GM12878 (cell line): Measurements from ENCODE around the gene MRPL34. TPM values are rescaled to one million over a fixed set of nuclear protein-coding genes. Genes with fewer than 3 reads are reported as not detected.

ENCODE experiments used
- BCL11A ChIP-seq: IDR thresholded peaks from 2 replicates; pipeline ENCODE4 v1.6.1; 2011; ENCODE audit warnings: low read depth, low read length
- BRCA1 ChIP-seq: IDR thresholded peaks from 2 replicates; pipeline ENCODE4 v1.6.1; 2011; ENCODE audit warnings: low read depth, low read length, improper control_type of control experiment
- CUX1 ChIP-seq: IDR thresholded peaks from 2 replicates; pipeline ENCODE4 v1.6.1; 2012; ENCODE audit warnings: improper control_type of control experiment, low read depth, low read length; ENCODE audit not compliant: insufficient replicate concordance
- ZNF207 ChIP-seq: fragments of 450-650 bp; IDR thresholded peaks from 2 replicates; pipeline ENCODE4 v1.6.1; 2014; ENCODE audit warnings: antibody characterized with exemption, mild to moderate bottlenecking, borderline replicate concordance
- ZNF274 ChIP-seq: IDR thresholded peaks from one replicate; pipeline ENCODE4 v1.8.0; 2011; ENCODE audit not compliant: insufficient read length, insufficient read depth
- polyA plus RNA-seq, 11 experiments: library from polyadenylated mRNA; depleted of rRNA in 4 of 11; unstranded in 6 of 11; stranded (reverse) in 5 of 11; fragments of >200 nt; fragmentation: Nextera tagmentation in 4 of 11; fragmentation: Illumina TruSeq in 1 of 11; extraction: Ambion mirVana in 4 of 11; extraction: Trizol in 1 of 11; gene quantifications; 1 replicate in 1 of 11; 2 replicates in 10 of 11; pipeline versions ENCODE4 v1.2.1 to v1.2.3, GENCODE V29; 2011 to 2016; ENCODE audit warnings: inconsistent platforms in 2 of 11, missing spikeins in 2 of 11, low read depth in 1 of 11
- total RNA-seq, 4 experiments: library from RNA; depleted of rRNA in 3 of 4; stranded (reverse); fragments of >200 nt in 3 of 4; fragmentation: Illumina TruSeq in 1 of 4; extraction: Trizol in 1 of 4; gene quantifications; 2 replicates each; pipeline versions ENCODE4 v1.2.1 to v1.2.3, GENCODE V29; 2013 to 2021
- TF ChIP-seq, protein P1 (sequence below): IDR thresholded peaks from 2 replicates; pipeline ENCODE4 v1.6.1; 2011; ENCODE audit warnings: borderline replicate concordance, low read depth, mild to moderate bottlenecking, moderate library complexity, low read length; ENCODE audit not compliant: insufficient read depth, poor library complexity, severe bottlenecking
- TF ChIP-seq, protein P2 (sequence below): IDR thresholded peaks from 2 replicates; pipeline ENCODE4 v1.6.1; 2012; ENCODE audit warnings: low read depth, low read length, improper control_type of control experiment
- TF ChIP-seq, protein P3 (sequence below): fragments of 450-650 bp; IDR thresholded peaks from 2 replicates; pipeline ENCODE4 v1.6.1; 2017; ENCODE audit warnings: mild to moderate bottlenecking, low read depth, inconsistent platforms; ENCODE audit not compliant: poor library complexity, severe bottlenecking

MRPL34 gene
- total and polyA plus RNA-seq, 10 of the 15 experiments (the other 5 are each of a cell fraction or from before 2014, with no cell fraction given), result 8.6 to 198 (median 78.6) TPM

- no peak for TF ChIP-seq CUX1
- TF ChIP-seq, protein P1, sequence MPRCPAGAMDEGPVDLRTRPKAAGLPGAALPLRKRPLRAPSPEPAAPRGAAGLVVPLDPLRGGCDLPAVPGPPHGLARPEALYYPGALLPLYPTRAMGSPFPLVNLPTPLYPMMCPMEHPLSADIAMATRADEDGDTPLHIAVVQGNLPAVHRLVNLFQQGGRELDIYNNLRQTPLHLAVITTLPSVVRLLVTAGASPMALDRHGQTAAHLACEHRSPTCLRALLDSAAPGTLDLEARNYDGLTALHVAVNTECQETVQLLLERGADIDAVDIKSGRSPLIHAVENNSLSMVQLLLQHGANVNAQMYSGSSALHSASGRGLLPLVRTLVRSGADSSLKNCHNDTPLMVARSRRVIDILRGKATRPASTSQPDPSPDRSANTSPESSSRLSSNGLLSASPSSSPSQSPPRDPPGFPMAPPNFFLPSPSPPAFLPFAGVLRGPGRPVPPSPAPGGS, result no peak
- TF ChIP-seq, protein P2, sequence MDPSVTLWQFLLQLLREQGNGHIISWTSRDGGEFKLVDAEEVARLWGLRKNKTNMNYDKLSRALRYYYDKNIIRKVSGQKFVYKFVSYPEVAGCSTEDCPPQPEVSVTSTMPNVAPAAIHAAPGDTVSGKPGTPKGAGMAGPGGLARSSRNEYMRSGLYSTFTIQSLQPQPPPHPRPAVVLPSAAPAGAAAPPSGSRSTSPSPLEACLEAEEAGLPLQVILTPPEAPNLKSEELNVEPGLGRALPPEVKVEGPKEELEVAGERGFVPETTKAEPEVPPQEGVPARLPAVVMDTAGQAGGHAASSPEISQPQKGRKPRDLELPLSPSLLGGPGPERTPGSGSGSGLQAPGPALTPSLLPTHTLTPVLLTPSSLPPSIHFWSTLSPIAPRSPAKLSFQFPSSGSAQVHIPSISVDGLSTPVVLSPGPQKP, result no peak
- TF ChIP-seq ZNF207, result no peak
- no peak for TF ChIP-seq ZNF274
- TF ChIP-seq BCL11A, result no peak
- no peak for TF ChIP-seq BRCA1
- TF ChIP-seq, protein P3, sequence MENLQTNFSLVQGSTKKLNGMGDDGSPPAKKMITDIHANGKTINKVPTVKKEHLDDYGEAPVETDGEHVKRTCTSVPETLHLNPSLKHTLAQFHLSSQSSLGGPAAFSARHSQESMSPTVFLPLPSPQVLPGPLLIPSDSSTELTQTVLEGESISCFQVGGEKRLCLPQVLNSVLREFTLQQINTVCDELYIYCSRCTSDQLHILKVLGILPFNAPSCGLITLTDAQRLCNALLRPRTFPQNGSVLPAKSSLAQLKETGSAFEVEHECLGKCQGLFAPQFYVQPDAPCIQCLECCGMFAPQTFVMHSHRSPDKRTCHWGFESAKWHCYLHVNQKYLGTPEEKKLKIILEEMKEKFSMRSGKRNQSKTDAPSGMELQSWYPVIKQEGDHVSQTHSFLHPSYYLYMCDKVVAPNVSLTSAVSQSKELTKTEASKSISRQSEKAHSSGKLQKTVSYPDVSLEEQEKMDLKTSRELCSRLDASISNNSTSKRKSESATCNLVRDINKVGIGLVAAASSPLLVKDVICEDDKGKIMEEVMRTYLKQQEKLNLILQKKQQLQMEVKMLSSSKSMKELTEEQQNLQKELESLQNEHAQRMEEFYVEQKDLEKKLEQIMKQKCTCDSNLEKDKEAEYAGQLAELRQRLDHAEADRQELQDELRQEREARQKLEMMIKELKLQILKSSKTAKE, result no peak
- TF ChIP-seq, all 136 proteins: peak for 0
Observed at GRCh38 chr19:17331045-17331558, 25.4 kb downstream of the MRPL34 start (continued).
